Lower leg skin (tissue), 4 donors: ENCODE measurements around the gene ARHGAP45. TPM values are rescaled to one million over a fixed set of nuclear protein-coding genes. Genes with fewer than 3 reads are reported as not detected.

ENCODE experiments used
- DNase-seq, 2 donors: peaks; one replicate each; pipeline ENCODE4 v3.0.0-alpha.2; 2019; ENCODE audit warnings: low spot score in 2 of 2
- H3K4me3 ChIP-seq: fragments of 200-600 bp; sonication (generic); 2 replicates; pipeline ENCODE4 v1.5.1; 2017; ENCODE audit warnings: mild to moderate bottlenecking, low read depth; ENCODE audit not compliant: poor library complexity, severe bottlenecking
- POLR2A ChIP-seq, 2 donors: fragments of 450-650 bp; IDR thresholded peaks; one replicate each; pipeline ENCODE4 v1.6.1; 2016 to 2017; ENCODE audit warnings: antibody characterized with exemption in 2 of 2, mild to moderate bottlenecking in 1 of 2, moderate library complexity in 1 of 2
- WGBS, 2 donors: methylation state at CpG; one replicate each; pipeline ENCODE4 v1.1.5; 2018; 5-methylcytosine and 5-hydroxymethylcytosine counted together
- intact Hi-C: fragments of 100-400 bp; cut with DNase I; formaldehyde crosslinking; loops from one replicate; pipeline ENCODE4 v1.15.0; 2023; ENCODE audit warnings: low total_unique reads
- total RNA-seq, 4 donors: library from RNA; depleted of rRNA; stranded (reverse); fragments of >200 nt; gene quantifications; one replicate each; pipeline ENCODE4 v1.1.0, GENCODE V29; 2016
- TF ChIP-seq, protein P1 (sequence below), 3 donors: fragments of 450-650 bp; IDR thresholded peaks; one replicate each; pipeline ENCODE4 v1.5.1; 2016; ENCODE audit warnings: antibody characterized with exemption in 3 of 3, mild to moderate bottlenecking in 3 of 3, moderate library complexity in 2 of 3

Gene ARHGAP45
- total RNA-seq, 4 donors from 2014 or later = 12.4 to 36.0 (median 14.4) TPM

DNA sequence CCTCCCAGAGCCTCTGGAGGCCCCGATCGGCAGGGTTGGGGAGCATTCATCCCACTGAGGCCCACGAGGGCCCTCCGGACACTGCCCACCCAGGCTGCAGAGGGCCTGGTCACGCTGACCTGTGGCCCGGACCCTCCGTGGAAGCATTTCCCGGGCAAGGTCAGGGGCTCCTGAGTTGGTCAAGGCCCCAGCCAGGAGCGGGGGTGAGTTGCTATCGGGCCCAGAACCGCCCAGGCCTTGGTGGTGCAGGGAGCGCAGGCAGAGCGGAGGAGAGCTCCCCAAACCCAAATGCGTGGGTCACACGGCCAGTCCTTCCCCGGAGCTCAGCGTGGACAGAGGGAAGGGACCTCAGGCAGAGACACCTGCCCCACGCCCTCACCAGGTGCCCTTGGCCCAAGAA lies 62.6 kb downstream of the ARHGAP45 start:
- no peak for DNase-seq

DNA sequence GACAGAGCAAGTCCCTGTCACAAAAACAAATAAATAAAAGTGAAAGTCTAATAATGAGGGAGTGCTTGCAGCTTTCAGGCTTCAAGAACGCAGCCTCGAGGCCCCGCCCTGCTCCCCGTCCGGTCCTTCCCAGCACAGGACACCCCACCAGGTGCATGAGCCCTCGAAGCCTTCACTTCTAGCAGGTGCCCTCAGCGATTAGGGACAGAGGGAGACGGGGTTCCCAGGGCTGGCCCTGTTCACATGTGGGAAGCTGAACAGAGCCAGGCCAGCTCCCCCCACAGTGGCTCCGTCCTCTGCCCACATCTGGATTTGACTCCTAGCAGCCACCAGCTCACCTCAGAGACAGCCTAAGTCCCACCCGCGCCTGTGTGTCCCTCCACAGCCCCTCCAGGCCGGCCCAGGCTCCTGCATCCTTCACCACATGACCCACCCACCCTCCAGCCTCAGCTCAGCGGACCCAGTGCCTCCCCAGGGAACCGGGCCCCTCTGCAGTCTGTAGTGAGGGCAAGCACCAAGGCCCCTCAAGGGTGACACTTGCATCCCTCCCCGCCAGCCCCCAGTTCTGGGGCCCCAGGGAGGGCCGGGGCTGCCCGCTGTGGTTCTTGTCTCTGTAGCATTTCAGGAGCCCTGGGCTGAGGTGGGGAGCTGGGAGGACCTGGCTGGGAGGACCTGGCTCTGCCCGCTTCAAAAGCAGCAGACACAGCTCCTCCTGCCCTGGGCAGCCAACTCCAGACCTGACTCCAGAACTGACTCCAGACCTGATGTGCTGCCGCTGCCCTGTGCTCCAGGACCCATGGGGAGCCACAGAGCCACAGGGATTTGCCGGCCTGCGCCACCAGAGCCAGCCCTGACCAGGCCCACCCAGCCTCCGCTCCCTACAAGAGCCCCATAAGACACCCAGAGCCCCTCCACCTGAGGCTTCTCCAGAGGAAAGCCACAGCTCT lies 64.1 kb downstream of the ARHGAP45 start:
- DNase-seq = no peak
- WGBS, 2 donors = 46 to 57% methylated on average over 16 to 21 of the region's 22 CpGs
- peak overlapping the region; percentile 34 for H3K4me3 ChIP-seq
- intact Hi-C loops = no loop called here
- TF ChIP-seq, protein P1, sequence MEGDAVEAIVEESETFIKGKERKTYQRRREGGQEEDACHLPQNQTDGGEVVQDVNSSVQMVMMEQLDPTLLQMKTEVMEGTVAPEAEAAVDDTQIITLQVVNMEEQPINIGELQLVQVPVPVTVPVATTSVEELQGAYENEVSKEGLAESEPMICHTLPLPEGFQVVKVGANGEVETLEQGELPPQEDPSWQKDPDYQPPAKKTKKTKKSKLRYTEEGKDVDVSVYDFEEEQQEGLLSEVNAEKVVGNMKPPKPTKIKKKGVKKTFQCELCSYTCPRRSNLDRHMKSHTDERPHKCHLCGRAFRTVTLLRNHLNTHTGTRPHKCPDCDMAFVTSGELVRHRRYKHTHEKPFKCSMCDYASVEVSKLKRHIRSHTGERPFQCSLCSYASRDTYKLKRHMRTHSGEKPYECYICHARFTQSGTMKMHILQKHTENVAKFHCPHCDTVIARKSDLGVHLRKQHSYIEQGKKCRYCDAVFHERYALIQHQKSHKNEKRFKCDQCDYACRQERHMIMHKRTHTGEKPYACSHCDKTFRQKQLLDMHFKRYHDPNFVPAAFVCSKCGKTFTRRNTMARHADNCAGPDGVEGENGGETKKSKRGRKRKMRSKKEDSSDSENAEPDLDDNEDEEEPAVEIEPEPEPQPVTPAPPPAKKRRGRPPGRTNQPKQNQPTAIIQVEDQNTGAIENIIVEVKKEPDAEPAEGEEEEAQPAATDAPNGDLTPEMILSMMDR (IDR thresholded peaks at IDR 0.05) = no peak
- TF ChIP-seq POLR2A (IDR thresholded peaks at IDR 0.05) = no peak

More for the DNA sequence above, 62.6 kb downstream of the ARHGAP45 start:
- intact Hi-C loops = no loop called here
- no peak overlapping the region for H3K4me3 ChIP-seq
- 95 to 96% methylated on average over 11 to 14 of the region's 18 CpGs for WGBS, 2 donors
- no peak for TF ChIP-seq POLR2A (IDR thresholded peaks at IDR 0.05)
- TF ChIP-seq, protein P1 (IDR thresholded peaks at IDR 0.05) = no peak

DNA sequence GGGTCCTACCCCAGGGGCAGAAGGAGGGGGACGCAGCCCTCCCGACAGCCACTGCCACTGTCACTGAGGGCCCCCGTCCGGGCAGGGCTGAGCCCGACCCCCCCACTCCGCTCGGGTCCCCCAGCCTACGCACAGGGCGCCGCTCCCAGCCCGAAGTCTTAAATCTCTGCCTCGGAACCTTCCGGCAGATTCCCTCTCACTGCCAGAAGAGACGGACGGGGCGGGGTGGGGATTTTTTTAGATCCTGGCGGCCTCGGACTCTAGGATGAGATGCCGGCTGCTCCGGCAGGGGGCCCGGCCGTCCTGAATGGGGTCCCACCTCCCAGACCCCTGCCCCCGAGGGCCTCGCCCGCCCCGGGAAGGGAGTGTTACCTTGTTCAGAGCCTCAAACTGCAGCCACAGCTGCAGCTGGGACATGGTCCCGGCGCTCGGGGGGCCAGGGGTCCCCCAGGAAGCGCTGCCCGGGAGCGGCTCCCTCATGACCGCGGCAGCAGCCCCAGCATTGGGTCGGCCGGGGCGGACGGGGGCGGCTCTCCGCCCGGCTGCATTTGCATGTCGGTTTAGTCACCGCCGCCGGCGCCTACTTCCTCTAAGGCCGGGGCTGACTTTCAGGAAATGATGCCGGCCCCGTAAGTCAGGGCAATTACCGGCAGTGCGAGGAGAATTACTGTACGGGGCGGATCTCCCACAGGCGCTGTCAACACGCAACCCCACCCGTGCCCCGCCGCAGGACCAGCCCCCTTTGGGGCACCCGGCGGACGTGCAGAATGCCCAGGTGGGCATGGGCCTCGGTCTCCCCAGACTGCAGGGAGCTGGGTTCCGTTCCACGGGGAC lies 65.0 kb downstream of the ARHGAP45 start:
- 0% methylated on average over 40 to 52 of the region's 64 CpGs for WGBS, 2 donors
- H3K4me3 ChIP-seq = peak overlapping the region; percentile 34
- intact Hi-C loops = no loop called here
- TF ChIP-seq, protein P1 (IDR thresholded peaks at IDR 0.05) = no peak
- TF ChIP-seq POLR2A (IDR thresholded peaks at IDR 0.05) = no peak
- DNase-seq = peak; percentile 81 to 97

DNA sequence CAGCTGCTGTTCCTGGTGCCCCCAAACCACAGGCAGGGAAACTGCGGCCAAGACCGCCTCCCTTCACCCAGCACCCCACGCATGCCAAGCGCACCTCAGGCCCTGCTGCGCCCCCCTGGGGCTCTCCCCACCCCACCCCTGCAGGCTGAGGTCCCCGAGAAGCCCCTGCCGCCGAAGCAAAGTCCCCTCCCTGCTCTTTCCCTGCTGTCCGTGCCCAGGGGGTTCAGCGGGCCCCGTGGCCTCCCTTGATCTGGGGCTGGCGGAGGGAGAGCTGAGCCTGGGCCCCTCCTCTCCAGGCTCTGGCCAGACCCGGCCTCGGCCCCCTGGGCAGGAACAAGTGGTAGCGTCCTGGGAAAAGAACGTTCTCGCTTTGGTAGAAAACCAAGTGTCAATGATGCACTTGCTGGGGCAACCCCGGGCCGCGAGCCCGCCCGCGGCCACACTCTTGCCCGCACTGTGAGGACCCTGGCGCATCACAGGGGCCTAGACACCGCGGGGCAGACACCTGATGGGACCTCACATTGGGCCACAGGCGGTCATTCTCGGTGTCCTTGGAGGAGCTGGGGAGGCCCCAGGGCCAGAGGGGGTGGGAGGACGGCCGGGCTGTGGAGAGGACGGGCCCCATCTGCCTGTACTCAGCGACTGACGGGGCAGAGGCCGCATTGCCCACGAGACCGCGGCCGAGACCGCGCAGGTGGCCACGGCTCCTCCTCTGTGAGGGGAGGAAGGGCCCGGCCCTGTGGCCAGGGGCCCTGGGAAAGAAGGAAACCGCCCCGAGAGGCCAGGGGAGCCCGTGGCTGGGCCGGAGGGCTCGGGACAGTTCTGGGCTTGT lies 65.8 kb downstream of the ARHGAP45 start:
- DNase-seq = no peak
- intact Hi-C loops = no loop called here
- whole genome bisulfite sequencing, 2 donors = 55 to 58% methylated on average over 41 to 48 of the region's 48 CpGs
- no peak overlapping the region for H3K4me3 ChIP-seq
- TF ChIP-seq, protein P1 (IDR thresholded peaks at IDR 0.05) = no peak
- no peak for TF ChIP-seq POLR2A (IDR thresholded peaks at IDR 0.05)

DNA sequence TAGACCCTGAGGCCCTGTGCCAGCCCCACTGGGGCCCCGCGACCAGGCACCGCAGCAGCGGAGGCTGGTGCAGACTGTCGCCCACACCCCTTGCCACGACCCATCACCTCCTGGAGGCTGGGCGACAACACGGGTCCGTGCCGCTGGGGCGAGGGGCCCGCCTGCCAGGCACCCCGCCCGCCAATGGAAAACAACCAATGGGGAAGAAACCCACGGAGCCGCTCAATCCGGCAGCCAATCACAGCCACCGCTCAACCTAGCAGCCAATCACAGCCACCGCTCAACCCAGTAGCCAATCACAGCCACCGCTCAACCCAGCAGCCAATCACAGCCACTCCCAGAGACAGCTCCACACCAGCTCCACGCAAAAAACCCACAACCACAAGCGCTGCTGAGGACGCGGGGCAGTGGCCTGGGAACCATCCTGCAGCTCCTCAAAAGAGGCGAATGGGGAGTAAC lies 66.5 kb downstream of the ARHGAP45 start:
- H3K4me3 ChIP-seq = no peak overlapping the region
- TF ChIP-seq POLR2A (IDR thresholded peaks at IDR 0.05) = no peak
- TF ChIP-seq, protein P1 (IDR thresholded peaks at IDR 0.05) = no peak
- 92 to 93% methylated on average over 24 to 25 of the region's 25 CpGs for WGBS, 2 donors
- intact Hi-C loops = no loop called here
- DNase-seq = peak in 1 of 2 donors; percentile 87
